Colonic mucosa (tissue), 4 donors: ENCODE measurements around the gene TTC7B. TPM values are rescaled to one million over a fixed set of nuclear protein-coding genes. Genes with fewer than 3 reads are reported as not detected.

ENCODE experiments used
- DNase-seq: peaks from one replicate; pipeline ENCODE4 v3.0.0-alpha.2; 2020
- H3K27ac ChIP-seq: fragments of 200-600 bp; one replicate; pipeline ENCODE4 v1.8.0; 2021
- H3K27me3 ChIP-seq: fragments of 200-600 bp; one replicate; pipeline ENCODE4 v1.8.0; 2021
- H3K36me3 ChIP-seq: fragments of 200-600 bp; one replicate; pipeline ENCODE4 v1.8.0; 2021
- H3K4me1 ChIP-seq: fragments of 200-600 bp; one replicate; pipeline ENCODE4 v1.8.0; 2021; ENCODE audit warnings: mild to moderate bottlenecking
- H3K4me3 ChIP-seq: fragments of 200-600 bp; one replicate; pipeline ENCODE4 v1.8.0; 2021
- H3K9ac ChIP-seq, 2 donors: one replicate each; pipeline ENCODE4 v1.7.0; 2013; ENCODE audit warnings: control low read depth in 2 of 2, low read depth in 2 of 2, low read length in 2 of 2
- H3K9me3 ChIP-seq: fragments of 200-600 bp; one replicate; pipeline ENCODE4 v1.8.0; 2021
- intact Hi-C: fragments of 100-400 bp; cut with DNase I; formaldehyde crosslinking; loops from one replicate; pipeline ENCODE4 v1.14.1; 2022
- total RNA-seq, 2 donors: library from RNA; stranded (reverse); fragmentation: NEBNext Ultra II Directional in 1 of 2; extraction: Animal tissue kit (Norgen Biotek cat#: 25700) in 1 of 2; gene quantifications; one replicate each; pipeline ENCODE4 v1.2.1, GENCODE V29; 2021
- TF ChIP-seq, protein P1 (sequence below): fragments of 200-600 bp; IDR thresholded peaks from one replicate; pipeline ENCODE4 v1.8.0; 2022; ENCODE audit warnings: antibody characterized with exemption, mild to moderate bottlenecking
- donor health status: healthy.
- donor health status: DM: no; HTN: no; CAD: no.
- donor health status: DM: no; HTN: no; CAD: no.

The TTC7B gene
- total RNA-seq, 2 donors from 2014 or later, result 3.3 to 11.8 TPM

DNA sequence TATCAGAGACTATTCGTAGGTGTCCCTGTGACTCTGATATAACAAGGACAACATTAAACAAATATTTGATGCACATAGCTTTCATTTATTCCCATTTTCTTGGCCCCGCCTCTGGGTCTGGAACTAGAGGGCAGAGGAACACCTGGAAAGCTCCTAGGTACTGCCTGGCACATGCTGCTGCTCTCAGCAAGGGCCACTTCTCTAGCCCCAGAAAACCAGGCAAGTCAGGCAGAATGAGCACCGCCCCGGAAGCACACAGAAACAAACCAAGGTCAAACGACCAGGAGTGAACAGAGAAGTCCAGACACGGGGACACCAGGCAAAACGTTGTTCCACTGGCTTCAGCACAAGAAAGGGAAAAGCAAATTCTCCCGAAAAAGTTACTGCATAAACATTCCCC lies 76.1 kb downstream of the TTC7B start:
- intact Hi-C loops, result no loop called here
- Histone ChIP-seq H3K27me3 (no peaks in the 10 kb centered on the region), H3K9me3 (no peaks in the 10 kb centered on the region), H3K4me1 (no peaks in the 10 kb centered on the region), H3K36me3 (no peaks in the 10 kb centered on the region), H3K27ac (no peak overlapping the region), H3K9ac (no peak overlapping the region), H3K4me3 (no peak overlapping the region)
- TF ChIP-seq, protein P1, sequence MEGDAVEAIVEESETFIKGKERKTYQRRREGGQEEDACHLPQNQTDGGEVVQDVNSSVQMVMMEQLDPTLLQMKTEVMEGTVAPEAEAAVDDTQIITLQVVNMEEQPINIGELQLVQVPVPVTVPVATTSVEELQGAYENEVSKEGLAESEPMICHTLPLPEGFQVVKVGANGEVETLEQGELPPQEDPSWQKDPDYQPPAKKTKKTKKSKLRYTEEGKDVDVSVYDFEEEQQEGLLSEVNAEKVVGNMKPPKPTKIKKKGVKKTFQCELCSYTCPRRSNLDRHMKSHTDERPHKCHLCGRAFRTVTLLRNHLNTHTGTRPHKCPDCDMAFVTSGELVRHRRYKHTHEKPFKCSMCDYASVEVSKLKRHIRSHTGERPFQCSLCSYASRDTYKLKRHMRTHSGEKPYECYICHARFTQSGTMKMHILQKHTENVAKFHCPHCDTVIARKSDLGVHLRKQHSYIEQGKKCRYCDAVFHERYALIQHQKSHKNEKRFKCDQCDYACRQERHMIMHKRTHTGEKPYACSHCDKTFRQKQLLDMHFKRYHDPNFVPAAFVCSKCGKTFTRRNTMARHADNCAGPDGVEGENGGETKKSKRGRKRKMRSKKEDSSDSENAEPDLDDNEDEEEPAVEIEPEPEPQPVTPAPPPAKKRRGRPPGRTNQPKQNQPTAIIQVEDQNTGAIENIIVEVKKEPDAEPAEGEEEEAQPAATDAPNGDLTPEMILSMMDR, result no peak
- DNase-seq, result no peak

DNA sequence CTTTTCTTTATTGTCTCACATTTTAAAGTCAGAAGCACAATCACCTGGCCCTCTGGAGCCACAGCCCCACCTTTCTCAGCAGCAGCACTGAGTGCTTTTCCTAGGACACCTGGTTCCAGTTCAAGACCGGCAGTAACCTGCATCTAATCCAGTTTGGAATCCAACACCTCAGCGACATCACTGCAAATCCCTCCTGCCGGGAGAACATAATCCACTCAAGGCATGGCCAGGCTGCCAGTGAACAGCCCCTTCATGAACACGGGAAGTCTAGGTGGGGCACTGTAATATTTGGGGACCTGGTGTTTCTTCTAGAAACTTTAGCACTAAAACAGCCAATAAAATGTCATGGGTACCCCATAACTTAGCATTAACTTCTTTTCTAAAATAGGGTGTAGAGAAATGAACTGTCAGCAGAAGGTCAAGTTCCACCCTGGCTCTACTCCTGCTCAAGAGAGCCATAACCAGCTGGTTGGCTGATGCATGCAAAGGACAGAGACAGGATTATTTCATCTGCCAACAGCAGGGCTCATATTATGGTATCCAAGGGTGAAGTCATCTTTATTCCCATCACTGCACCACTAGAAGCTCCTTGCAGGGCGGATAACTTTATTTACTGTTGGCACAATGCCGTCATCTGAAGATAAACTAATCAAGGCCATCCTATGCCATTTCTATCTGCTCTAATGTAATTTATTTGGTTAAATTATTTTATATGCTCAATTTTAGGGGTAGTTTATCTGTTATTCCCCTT lies 76.7 kb downstream of the TTC7B start:
- intact Hi-C loops, result no loop called here
- Histone ChIP-seq H3K9ac (no peak overlapping the region), H3K36me3 (no peaks in the 10 kb centered on the region), H3K4me3 (no peak overlapping the region), H3K9me3 (no peaks in the 10 kb centered on the region), H3K4me1 (no peaks in the 10 kb centered on the region), H3K27me3 (no peaks in the 10 kb centered on the region), H3K27ac (no peak overlapping the region)
- DNase-seq, result no peak
- TF ChIP-seq, protein P1, result no peak

DNA sequence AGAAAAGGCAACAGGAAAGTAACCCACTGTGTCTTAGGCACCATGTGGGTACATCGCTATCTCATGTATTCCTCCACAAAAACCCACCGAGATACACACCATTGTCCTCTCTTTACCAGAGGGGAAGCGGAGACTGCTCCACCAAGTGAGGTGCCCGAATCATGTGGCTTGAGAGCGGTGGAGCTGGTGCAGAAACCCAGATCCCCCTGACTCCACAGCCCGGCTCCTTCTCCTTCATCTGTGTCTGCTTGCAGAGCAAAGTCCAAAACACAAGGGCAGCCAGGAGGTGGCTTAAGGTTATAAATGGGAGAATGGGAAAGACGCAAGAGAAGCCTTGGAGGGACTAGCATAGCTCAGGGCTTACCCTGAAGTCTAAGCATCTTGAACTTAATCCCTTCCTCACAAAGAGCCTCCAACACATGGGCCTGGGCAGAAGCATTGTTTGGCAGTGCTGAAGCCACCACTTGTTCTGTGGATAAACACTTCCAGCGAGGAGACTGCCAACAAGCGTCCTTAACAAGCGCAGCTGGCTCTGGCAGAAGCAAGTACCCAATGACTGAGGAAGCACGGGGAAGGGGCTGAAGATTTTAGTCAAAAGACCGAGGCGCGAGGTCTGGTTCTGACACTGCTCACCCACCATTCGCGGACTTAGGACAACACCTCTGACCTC lies 83.0 kb downstream of the TTC7B start:
- intact Hi-C loops, result no loop called here
- no peaks in the 10 kb centered on the region for H3K9me3 ChIP-seq
- H3K36me3 ChIP-seq, result no peaks in the 10 kb centered on the region
- no peak overlapping the region for H3K9ac ChIP-seq
- TF ChIP-seq, protein P1, result no peak
- H3K27me3 ChIP-seq, result no peaks in the 10 kb centered on the region
- H3K4me3 ChIP-seq, result no peak overlapping the region
- DNase-seq, result no peak
- H3K4me1 ChIP-seq, result no peaks in the 10 kb centered on the region
- no peak overlapping the region for H3K27ac ChIP-seq

DNA sequence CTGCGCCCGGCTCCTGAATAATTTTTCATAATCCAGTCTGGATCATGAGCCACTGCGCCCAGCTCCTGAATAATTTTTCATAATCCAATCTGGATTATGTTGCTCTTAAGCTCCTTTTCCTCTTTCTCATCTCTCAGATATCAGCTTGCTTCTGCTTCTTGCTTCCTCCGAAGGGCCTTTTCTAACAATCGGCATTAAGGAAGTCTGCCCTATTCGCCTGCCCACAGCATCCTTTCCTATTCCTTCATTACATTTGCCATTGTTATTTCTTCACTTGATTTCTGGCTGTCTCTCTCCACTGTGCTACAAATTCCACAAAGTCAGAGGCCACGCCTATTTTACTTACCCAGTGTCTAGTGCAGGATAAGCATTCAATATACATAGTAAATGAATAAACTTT lies 83.5 kb downstream of the TTC7B start:
- no peak overlapping the region for H3K27ac ChIP-seq
- DNase-seq, result no peak
- H3K9me3 ChIP-seq, result no peaks in the 10 kb centered on the region
- H3K36me3 ChIP-seq, result no peaks in the 10 kb centered on the region
- TF ChIP-seq, protein P1, result no peak
- intact Hi-C loops, result no loop called here
- H3K4me3 ChIP-seq, result no peak overlapping the region
- no peak overlapping the region for H3K9ac ChIP-seq
- no peaks in the 10 kb centered on the region for H3K4me1 ChIP-seq
- H3K27me3 ChIP-seq, result no peaks in the 10 kb centered on the region

DNA sequence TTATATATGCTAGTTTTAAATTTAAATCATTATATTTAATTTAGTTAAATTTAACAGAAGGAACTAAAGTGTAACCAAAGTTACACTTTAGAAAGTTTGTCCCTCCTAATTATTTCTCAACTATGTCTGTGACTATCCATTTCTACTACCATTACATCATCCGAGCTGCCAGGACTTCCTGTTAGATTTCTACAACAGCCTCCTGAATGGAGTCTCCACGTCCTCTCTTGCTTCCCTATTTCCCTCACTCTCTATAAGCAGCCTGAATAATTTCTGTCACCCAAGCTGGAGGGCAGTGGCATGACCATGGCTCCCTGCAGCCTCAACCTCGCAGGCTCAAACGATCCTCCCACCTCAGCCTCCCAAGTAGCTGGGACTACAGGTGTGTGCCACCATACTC lies 84.1 kb downstream of the TTC7B start:
- intact Hi-C loops, result no loop called here
- H3K27ac ChIP-seq, result no peak overlapping the region
- DNase-seq, result no peak

More for the DNA sequence above, 84.1 kb downstream of the TTC7B start:
- Histone ChIP-seq H3K4me1 (no peaks in the 10 kb centered on the region), H3K27me3 (no peaks in the 10 kb centered on the region), H3K36me3 (no peaks in the 10 kb centered on the region), H3K9me3 (no peaks in the 10 kb centered on the region), H3K4me3 (no peak overlapping the region), H3K9ac (no peak overlapping the region)
- TF ChIP-seq, protein P1, result no peak
